ENCODE data around the gene SYS1.

Gene SYS1

GRCh38 chr20:45358282-45359068 is 4.5 kb upstream of the SYS1 start:
- DNase-seq (ENCODE audit: low read depth) = peak; percentile 91

- DNase-seq (ENCODE audit: low read depth) = peak; percentile 89
Observed at GRCh38 chr20:45359069-45359405, 3.9 kb upstream of the SYS1 start.

GRCh38 chr20:45359406-45360148 is 3.4 kb upstream of the SYS1 start:
- DNase-seq (ENCODE audit: low read depth) = no peak

GRCh38 chr20:45361793-45362192 is 1.2 kb upstream of the SYS1 start:
- DNase-seq (ENCODE audit: low read depth) = no peak

GRCh38 chr20:45363611-45364492 is 896 bp downstream of the SYS1 start:
- DNase-seq (ENCODE audit: low read depth) = no peak

- DNase-seq (ENCODE audit: low read depth) = no peak
Observed at GRCh38 chr20:45365444-45365970, 2.6 kb downstream of the SYS1 start.

GRCh38 chr20:45366192-45366591 is 3.2 kb downstream of the SYS1 start:
- no peak for DNase-seq (ENCODE audit: low read depth)

GRCh38 chr20:45366631-45367030 is 3.7 kb downstream of the SYS1 start:
- DNase-seq (ENCODE audit: low read depth) = no peak

- DNase-seq (ENCODE audit: low read depth) = no peak
Observed at GRCh38 chr20:45367126-45367525, 4.2 kb downstream of the SYS1 start.

- DNase-seq (ENCODE audit: low read depth) = no peak
Observed at GRCh38 chr20:45368221-45368980, 5.4 kb downstream of the SYS1 start.

- no peak for DNase-seq (ENCODE audit: low read depth)
Observed at GRCh38 chr20:45370571-45371160, 7.7 kb downstream of the SYS1 start.

- no peak for DNase-seq (ENCODE audit: low read depth)
Observed at GRCh38 chr20:45372241-45372640, 9.3 kb downstream of the SYS1 start.

- peak; percentile 29 for DNase-seq (ENCODE audit: low read depth)
Observed at GRCh38 chr20:45372646-45373352, 9.8 kb downstream of the SYS1 start.

- peak; percentile 72 for DNase-seq (ENCODE audit: low read depth)
Observed at GRCh38 chr20:45373353-45374100, 10.6 kb downstream of the SYS1 start.

GRCh38 chr20:45374101-45374467 is 11.1 kb downstream of the SYS1 start:
- no peak for DNase-seq (ENCODE audit: low read depth)

GRCh38 chr20:45374966-45375365 is 12.0 kb downstream of the SYS1 start:
- no peak for DNase-seq (ENCODE audit: low read depth)

GRCh38 chr20:45377269-45377668 is 14.3 kb downstream of the SYS1 start:
- DNase-seq (ENCODE audit: low read depth) = no peak

GRCh38 chr20:45378191-45378590 is 15.2 kb downstream of the SYS1 start, which contains the start of gene TP53TG5:
Gene TP53TG5 (minus strand): TSS chr20:45378325. CDS start chr20:45378236, 89 bp downstream.
- no peak for DNase-seq (ENCODE audit: low read depth)

GRCh38 chr20:45387274-45387673 is 24.3 kb downstream of the SYS1 start:
- DNase-seq (ENCODE audit: low read depth) = no peak

GRCh38 chr20:45390931-45391330 is 28.0 kb downstream of the SYS1 start:
- DNase-seq (ENCODE audit: low read depth) = no peak
